ENCODE measurements around the gene DOK5. TPM values are rescaled to one million over a fixed set of nuclear protein-coding genes. Genes with fewer than 3 reads are reported as not detected.

The DOK5 gene
- total and polyA plus RNA-seq, 2 of the 8 experiments (the other 6 are each of a cell fraction or from before 2014, with no cell fraction given) = 8.9 to 15.0 TPM

- TF ChIP-seq CTCF (IDR thresholded peaks at IDR 0.05; ENCODE audit: control extremely low read depth in 1 of 3, insufficient read depth in 1 of 3, low read depth in 1 of 3, low read length in 3 of 3) (no peak), BACH1 (IDR thresholded peaks at IDR 0.05; ENCODE audit: low read length) (no peak), HDAC6 (IDR thresholded peaks at IDR 0.05; ENCODE audit: low read depth, low read length) (no peak), SP2 (IDR thresholded peaks at IDR 0.05; ENCODE audit: low read length) (no peak), TAF7 (optimal IDR thresholded peaks at IDR 0.05; ENCODE audit: borderline replicate concordance, low read depth, low read length) (no peak), BCL11A (IDR thresholded peaks at IDR 0.05; ENCODE audit: low read depth in 2 of 2, low read length in 2 of 2) (no peak), SP4 (IDR thresholded peaks at IDR 0.05; ENCODE audit: low read length) (no peak), POLR2AphosphoS5 (IDR thresholded peaks at IDR 0.05; ENCODE audit: low read depth, low read length) (no peak)
These were observed 42.4 kb upstream of the DOK5 start (continued) for GRCh38 chr20:54432966-54433365.
